Keratinocyte (primary cell): Measurements from ENCODE around the gene PDZRN4. TPM values are rescaled to one million over a fixed set of nuclear protein-coding genes. Genes with fewer than 3 reads are reported as not detected.

Experiments
- DNase-seq: peaks from one replicate; pipeline ENCODE4 v3.0.0-alpha.2; 2011; ENCODE audit warnings: low read depth, missing footprints, low spot score
- FAIRE-seq: peaks from 2 replicates; lab custom pipeline; 2011; peaks lifted over from hg19 to GRCh38; lab: Jason Lieb, UNC
- H2AFZ ChIP-seq: 2 replicates; pipeline ENCODE4 v1.6.0; 2012; ENCODE audit warnings: low read length, control low read depth, inconsistent platforms; ENCODE audit not compliant: control insufficient read depth
- H3K27ac ChIP-seq: 2 replicates; pipeline ENCODE4 v1.5.1; 2011; ENCODE audit warnings: low read length; ENCODE audit not compliant: control insufficient read depth, insufficient read depth
- H3K27me3 ChIP-seq: 3 replicates; pipeline ENCODE4 v1.6.0; 2011; ENCODE audit warnings: low read length; ENCODE audit not compliant: control insufficient read depth, insufficient read depth; ENCODE audit errors: extremely low read depth
- H3K36me3 ChIP-seq, 2 experiments: 2 replicates in 1 of 2; 3 replicates in 1 of 2; pipeline ENCODE4 v1.5.1; 2011; ENCODE audit warnings: low read length in 2 of 2, mild to moderate bottlenecking in 1 of 2; ENCODE audit not compliant: control insufficient read depth in 2 of 2, insufficient read depth in 2 of 2; ENCODE audit errors: extremely low read depth in 1 of 2
- H3K4me1 ChIP-seq: 3 replicates; pipeline ENCODE4 v1.5.1; 2011; ENCODE audit warnings: low read length; ENCODE audit not compliant: control insufficient read depth, insufficient read depth; ENCODE audit errors: extremely low read depth
- H3K4me2 ChIP-seq: 3 replicates; pipeline ENCODE4 v1.6.0; 2011; ENCODE audit warnings: low read depth, low read length; ENCODE audit not compliant: control insufficient read depth, insufficient read depth; ENCODE audit errors: extremely low read depth
- H3K4me3 ChIP-seq, 3 experiments: fragments of 200-600 bp in 1 of 3; sonication (generic) in 1 of 3; 2 replicates in 2 of 3; 3 replicates in 1 of 3; pipeline ENCODE4 v1.5.1; 2011 to 2016; ENCODE audit warnings: low read length in 3 of 3, mild to moderate bottlenecking in 3 of 3, control low read depth in 2 of 3, inconsistent platforms in 1 of 3, low read depth in 1 of 3, mixed read lengths in 1 of 3, mixed run types in 1 of 3, moderate library complexity in 1 of 3; ENCODE audit not compliant: control insufficient read depth in 2 of 3, insufficient read depth in 2 of 3; ENCODE audit errors: extremely low read depth in 1 of 3
- H3K79me2 ChIP-seq: 2 replicates; pipeline ENCODE4 v1.6.0; 2012; ENCODE audit warnings: low read length; ENCODE audit not compliant: control insufficient read depth, insufficient read depth
- H3K9ac ChIP-seq: 3 replicates; pipeline ENCODE4 v1.6.0; 2011; ENCODE audit warnings: low read length; ENCODE audit not compliant: control insufficient read depth, insufficient read depth; ENCODE audit errors: extremely low read depth
- H3K9me1 ChIP-seq: 3 replicates; pipeline ENCODE4 v1.6.0; 2011; ENCODE audit warnings: low read length; ENCODE audit not compliant: control insufficient read depth, insufficient read depth; ENCODE audit errors: extremely low read depth
- H3K9me3 ChIP-seq: 2 replicates; pipeline ENCODE4 v1.5.1; 2012; ENCODE audit warnings: low read depth, low read length; ENCODE audit not compliant: control insufficient read depth
- H4K20me1 ChIP-seq: 3 replicates; pipeline ENCODE4 v1.6.0; 2011; ENCODE audit warnings: low read length; ENCODE audit not compliant: control insufficient read depth, insufficient read depth; ENCODE audit errors: extremely low read depth
- CTCF ChIP-seq, 3 experiments: IDR thresholded peaks in 1 of 3; conservative IDR thresholded peaks in 1 of 3; optimal IDR thresholded peaks in 1 of 3; 2 replicates in 2 of 3; 3 replicates in 1 of 3; pipeline versions ENCODE3 to v1.5.1; 2011; ENCODE audit warnings: low read length in 3 of 3, mild to moderate bottlenecking in 3 of 3, moderate library complexity in 2 of 3, control low read depth in 1 of 3, inconsistent platforms in 1 of 3; ENCODE audit not compliant: insufficient read depth in 2 of 3; ENCODE audit errors: extremely low read depth in 1 of 3
- EZH2 ChIP-seq: IDR thresholded peaks from one replicate; pipeline ENCODE4 v1.6.1; 2012; ENCODE audit warnings: inconsistent platforms, mild to moderate bottlenecking, low read length, moderate library complexity
- dilution Hi-C: fragments of 300-500 bp; cut with MboI; formaldehyde crosslinking; loops from one replicate; pipeline ENCODE4 v1.7.0; 2020; ENCODE audit warnings: low sequenced_read_pairs; ENCODE audit not compliant: extremely low pct_ligation_motif_present
- polyA plus RNA-seq, 5 experiments: library from polyadenylated mRNA; depleted of rRNA in 3 of 5; stranded (reverse) in 3 of 5; stranded (forward) in 1 of 5; unstranded in 1 of 5; fragments of >200 nt; gene quantifications; 1 replicate in 1 of 5; 2 replicates in 3 of 5; 3 replicates in 1 of 5; pipeline versions ENCODE4 v1.2.1 to v1.2.3, GENCODE V29; 2011 to 2012; ENCODE audit warnings: missing spikeins in 2 of 5, low read depth in 1 of 5, low replicate concordance in 1 of 5

PDZRN4 gene
- polyA plus RNA-seq, 1 donor (not counting 4 experiments of a cell fraction or from before 2014, with no cell fraction given) = not detected

GRCh38 chr12:41460906-41461305 is 272.8 kb downstream of the PDZRN4 start:
- dilution Hi-C loops = no loop called here

GRCh38 chr12:41462312-41462711 is 274.2 kb downstream of the PDZRN4 start:
- FAIRE-seq = no peak
- no peak for TF ChIP-seq EZH2
- TF ChIP-seq CTCF (optimal IDR thresholded peaks at IDR 0.05 in 1 of 3, IDR thresholded peaks at IDR 0.05 in 1 of 3, conservative IDR thresholded peaks at IDR 0.05 in 1 of 3; ENCODE audit: extremely low read depth in 1 of 3, insufficient read depth in 2 of 3, low read length in 3 of 3) = no peak

More at GRCh38 chr12:41460906-41461305, 272.8 kb downstream of the PDZRN4 start:
- H3K9ac ChIP-seq = no peak overlapping the region
- H3K27ac ChIP-seq = no peak overlapping the region
- H3K9me3 ChIP-seq = no peaks in the 10 kb centered on the region
- DNase-seq (no peak), FAIRE-seq (no peak)
- no peaks in the 10 kb centered on the region for H3K36me3 ChIP-seq
- H3K9me1 ChIP-seq = no peaks in the 10 kb centered on the region
- H3K4me1 ChIP-seq = no peaks in the 10 kb centered on the region
- H4K20me1 ChIP-seq = no peaks in the 10 kb centered on the region
- no peaks in the 10 kb centered on the region for H3K27me3 ChIP-seq
- no peak for TF ChIP-seq CTCF (optimal IDR thresholded peaks at IDR 0.05 in 1 of 3, IDR thresholded peaks at IDR 0.05 in 1 of 3, conservative IDR thresholded peaks at IDR 0.05 in 1 of 3; ENCODE audit: extremely low read depth in 1 of 3, insufficient read depth in 2 of 3, low read length in 3 of 3)
- TF ChIP-seq EZH2 = no peak
- H3K4me3 ChIP-seq = no peak overlapping the region
- H2AFZ ChIP-seq = no peak overlapping the region
- no peak overlapping the region for H3K4me2 ChIP-seq
- no peaks in the 10 kb centered on the region for H3K79me2 ChIP-seq

More at GRCh38 chr12:41462312-41462711, 274.2 kb downstream of the PDZRN4 start:
- no peak overlapping the region for H3K4me3 ChIP-seq
- no peak for DNase-seq
- H3K27me3 ChIP-seq = no peaks in the 10 kb centered on the region
- H3K9me1 ChIP-seq = no peaks in the 10 kb centered on the region
- H3K4me1 ChIP-seq = no peaks in the 10 kb centered on the region
- no peaks in the 10 kb centered on the region for H3K9me3 ChIP-seq
- no peaks in the 10 kb centered on the region for H3K36me3 ChIP-seq
- no peak overlapping the region for H3K4me2 ChIP-seq
- H3K27ac ChIP-seq = no peak overlapping the region
- no peaks in the 10 kb centered on the region for H3K79me2 ChIP-seq
- no peak overlapping the region for H2AFZ ChIP-seq
- dilution Hi-C loops = no loop called here
- H3K9ac ChIP-seq = no peak overlapping the region
- H4K20me1 ChIP-seq = no peaks in the 10 kb centered on the region
